ENCODE results near the gene UVSSA. TPM values are rescaled to one million over a fixed set of nuclear protein-coding genes. Genes with fewer than 3 reads are reported as not detected.
"Not testable (repeated sequence)": the region's sequence is repeated elsewhere in the genome, so short reads cannot be mapped to it uniquely, and the experiment has no call there.

UVSSA gene
- total RNA-seq, 1 donor from 2014 or later, result 15.1 TPM

GRCh38 chr4:1385373-1386340, 38.6 kb downstream of the UVSSA start:
- no peak for DNase-seq (ENCODE audit: extremely low read depth, low read depth, low spot score)

DNA sequence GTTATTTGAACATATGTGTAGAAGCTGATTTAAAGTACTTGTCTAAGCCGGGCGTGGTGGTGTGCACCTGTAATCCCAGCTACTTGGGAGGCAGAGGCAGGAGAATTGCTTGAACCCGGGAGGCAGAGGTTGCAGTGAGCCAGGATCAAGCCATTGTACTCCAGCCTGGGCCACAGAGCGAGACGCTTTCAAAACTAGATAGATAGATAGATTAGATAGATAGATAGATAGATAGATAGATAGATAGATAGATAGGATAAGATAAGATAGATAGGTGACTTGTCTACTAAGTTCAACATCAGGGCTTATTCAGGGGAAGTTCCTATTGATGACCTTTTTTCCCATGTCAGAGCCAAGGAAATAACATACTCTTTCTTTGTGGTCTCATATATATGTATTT, 46.4 kb downstream of the UVSSA start:
- not testable (repeated sequence) for DNase-seq (ENCODE audit: extremely low read depth, low read depth, low spot score)

GRCh38 chr4:1393866-1394265, 46.9 kb downstream of the UVSSA start:
- no peak for DNase-seq (ENCODE audit: extremely low read depth, low read depth, low spot score)

- DNase-seq (ENCODE audit: extremely low read depth, low read depth, low spot score), result not testable (repeated sequence)
These were observed 47.8 kb downstream of the UVSSA start for GRCh38 chr4:1394554-1395388.

- DNase-seq (ENCODE audit: extremely low read depth, low read depth, low spot score), result not testable (repeated sequence)
These were observed 48.4 kb downstream of the UVSSA start for GRCh38 chr4:1395389-1395820.

DNA sequence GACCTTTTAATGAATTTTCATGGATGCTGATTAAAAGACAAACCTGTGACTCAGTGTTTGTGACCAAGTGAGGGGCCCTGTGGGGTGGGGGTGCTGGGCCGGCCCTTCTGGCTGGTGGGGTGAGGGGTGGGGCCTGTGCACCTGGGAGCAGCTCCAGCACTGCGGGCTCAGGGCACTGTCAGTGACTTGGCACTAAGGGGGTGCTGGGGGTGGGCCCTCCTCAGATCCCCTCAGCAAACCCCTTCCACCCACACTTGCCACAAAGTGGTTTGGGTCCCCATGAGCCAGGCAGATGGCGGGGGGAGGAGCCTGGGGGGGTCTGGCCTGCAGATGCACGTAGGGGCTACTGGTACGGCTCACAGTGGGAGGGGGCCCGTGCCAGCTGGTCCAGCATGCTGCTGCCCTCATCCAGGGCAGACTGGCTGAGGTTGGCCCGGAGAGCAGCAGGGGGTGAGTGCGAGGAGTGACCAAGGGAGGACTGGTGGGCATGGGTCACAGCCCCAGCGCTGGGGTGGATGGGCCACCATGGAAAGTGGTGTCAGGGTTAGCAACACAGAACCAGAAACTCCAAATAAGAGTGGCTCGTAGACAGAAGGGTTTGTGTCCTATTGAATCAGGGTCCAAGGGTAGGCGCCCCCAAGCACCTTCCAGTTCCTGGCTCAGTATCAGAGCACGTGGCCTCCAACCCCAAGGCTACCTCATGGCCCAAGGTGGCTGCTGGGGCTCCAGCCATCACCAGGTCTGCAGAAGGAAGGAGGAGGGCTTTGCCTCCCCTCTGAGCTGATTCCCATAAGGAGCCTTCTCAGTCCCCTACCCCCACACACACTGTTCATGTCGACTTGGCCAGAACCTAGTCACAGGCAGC, 49.2 kb downstream of the UVSSA start:
- no peak for DNase-seq (ENCODE audit: extremely low read depth, low read depth, low spot score)

GRCh38 chr4:1396806-1397455, 49.9 kb downstream of the UVSSA start:
- no peak for DNase-seq (ENCODE audit: extremely low read depth, low read depth, low spot score)

DNA sequence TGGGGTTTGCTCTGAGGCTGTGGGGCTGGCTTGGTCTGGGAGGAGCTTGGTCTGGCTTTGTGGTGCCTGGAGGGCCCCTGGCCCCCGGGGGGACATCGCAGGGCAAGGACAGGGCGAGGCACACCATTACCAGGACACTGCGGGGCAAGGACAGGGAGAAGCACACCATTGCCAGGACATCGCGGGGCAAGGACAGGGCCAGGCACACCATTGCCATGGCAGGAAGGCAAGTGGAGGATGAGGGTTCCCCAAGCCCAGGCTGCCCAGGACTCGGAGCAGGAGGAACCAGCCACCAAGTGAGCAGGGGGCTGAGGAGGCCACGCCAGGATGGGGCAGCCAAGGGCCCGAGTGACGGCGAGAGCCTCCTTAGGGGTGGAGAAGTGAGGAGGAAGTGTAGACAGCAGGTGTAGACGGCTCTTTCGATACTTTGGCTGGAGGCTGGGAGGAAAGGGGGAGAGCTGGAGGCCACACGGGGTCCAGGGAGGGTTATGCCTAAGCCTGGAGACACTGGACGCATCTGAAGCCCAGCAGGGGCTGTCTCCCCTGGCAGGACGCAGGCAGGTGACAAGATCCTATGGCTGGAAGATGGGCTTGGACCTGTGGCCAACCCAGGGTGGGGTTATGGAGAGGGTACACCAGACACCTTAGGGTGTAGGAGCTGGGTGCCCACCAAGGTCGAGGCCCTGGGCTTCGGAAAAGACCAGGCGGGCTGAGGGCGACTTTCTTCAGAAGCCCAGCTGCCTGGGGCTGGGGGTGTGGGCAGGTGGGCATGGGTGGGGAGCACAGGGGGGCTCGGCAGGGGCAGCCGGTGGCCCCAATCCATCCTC, 51.9 kb downstream of the UVSSA start:
- no peak for DNase-seq (ENCODE audit: extremely low read depth, low read depth, low spot score)

DNA sequence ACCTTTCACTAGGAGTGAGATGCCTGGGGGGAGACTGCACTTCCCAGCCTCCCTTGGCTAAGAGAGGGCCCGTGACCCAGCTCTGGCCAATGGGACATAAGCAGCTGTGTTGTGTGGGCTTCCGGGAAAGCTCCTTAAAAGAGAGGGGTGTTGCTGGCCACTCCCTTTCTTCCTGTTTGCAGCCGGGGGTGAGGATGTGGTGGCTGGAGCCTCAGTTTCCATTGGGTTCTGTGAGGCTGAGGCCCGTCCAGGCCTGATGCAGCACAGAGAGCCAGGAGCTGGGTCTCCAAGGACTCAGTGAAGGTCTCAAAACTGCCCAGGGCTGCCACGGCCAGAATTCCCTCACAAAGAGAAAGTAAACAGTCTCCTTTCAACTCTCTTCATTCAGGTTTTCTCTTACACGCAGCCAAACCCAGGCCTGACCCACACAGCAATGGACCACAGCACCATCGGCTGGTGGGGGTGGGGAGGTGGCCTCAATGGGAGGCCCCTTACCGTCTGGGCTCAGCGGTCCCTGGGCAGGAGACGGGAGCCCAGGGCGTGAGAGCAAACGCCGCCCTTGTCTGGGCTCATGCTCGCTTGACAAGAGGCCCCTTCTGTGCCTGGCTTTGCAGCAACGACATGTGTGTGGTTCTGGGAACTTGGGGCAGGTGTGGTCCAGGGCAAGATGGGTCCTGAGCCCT, 52.6 kb downstream of the UVSSA start:
- no peak for DNase-seq (ENCODE audit: extremely low read depth, low read depth, low spot score)

DNA sequence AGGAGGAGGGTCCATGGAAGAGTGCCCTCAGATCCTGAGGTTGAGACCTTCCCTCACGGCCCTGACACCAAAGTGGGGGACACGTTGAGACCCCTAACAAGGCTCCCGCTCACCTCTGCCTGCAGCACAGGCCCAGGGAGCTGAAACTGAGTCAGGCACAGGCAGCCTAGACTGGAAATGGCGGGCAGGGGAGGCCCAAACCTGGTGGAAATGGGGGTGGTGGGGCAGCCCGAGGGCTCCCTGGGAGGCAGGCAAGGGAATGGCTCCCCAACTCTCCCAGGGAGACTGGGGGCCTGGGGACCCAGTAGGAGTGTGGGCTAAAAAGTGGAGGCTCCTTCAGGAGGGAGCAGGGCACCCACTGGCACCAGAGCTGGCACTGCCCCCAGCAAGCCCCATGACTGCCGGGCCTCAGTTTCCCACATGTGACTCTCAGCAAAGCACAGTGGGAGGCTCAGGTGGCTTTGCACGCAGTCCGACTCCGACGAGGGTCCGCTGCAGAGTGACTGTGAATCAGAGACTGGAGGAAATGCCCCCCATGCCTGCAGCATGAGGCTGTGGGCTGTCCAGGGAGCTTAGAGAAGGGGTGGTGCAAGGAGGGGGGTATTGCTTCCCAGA, 53.3 kb downstream of the UVSSA start:
- no peak for DNase-seq (ENCODE audit: extremely low read depth, low read depth, low spot score)

DNA sequence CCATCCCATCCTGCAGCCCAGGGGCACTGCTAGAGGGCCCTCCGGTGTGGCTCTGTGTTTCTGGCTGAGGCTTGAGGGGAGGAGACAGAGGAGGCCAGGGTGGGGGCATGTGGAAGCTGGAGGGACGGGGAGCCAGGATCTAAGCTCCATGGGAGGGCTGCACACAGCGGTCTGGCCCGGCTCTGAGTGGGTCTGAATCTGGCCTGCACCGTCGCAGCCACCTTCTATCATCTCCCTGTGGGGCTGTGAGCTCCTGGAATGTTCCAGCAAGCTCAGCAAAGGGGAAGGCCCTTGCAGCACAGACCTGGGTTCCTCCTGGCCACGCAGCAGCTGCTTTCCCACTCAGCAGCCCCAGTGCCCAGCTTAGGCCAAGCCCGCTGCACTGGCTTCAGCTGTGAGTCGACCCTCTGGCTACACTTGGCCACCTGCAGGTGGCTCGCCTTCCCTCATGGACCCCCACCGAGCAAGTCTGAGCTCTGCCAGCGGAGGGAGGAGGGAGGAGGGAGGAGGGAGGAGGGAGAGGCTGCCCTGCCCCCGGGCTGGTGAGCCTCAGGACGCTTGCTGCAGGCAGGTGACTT, 53.9 kb downstream of the UVSSA start:
- no peak for DNase-seq (ENCODE audit: extremely low read depth, low read depth, low spot score)

- no peak for DNase-seq (ENCODE audit: extremely low read depth, low read depth, low spot score)
These were observed 54.5 kb downstream of the UVSSA start for GRCh38 chr4:1401409-1402020.

- no peak for DNase-seq (ENCODE audit: extremely low read depth, low read depth, low spot score)
These were observed 55.1 kb downstream of the UVSSA start for GRCh38 chr4:1402021-1402515.

GRCh38 chr4:1402516-1403091, 55.6 kb downstream of the UVSSA start:
- DNase-seq (ENCODE audit: extremely low read depth, low read depth, low spot score), result no peak

- DNase-seq (ENCODE audit: extremely low read depth, low read depth, low spot score), result no peak
These were observed 56.2 kb downstream of the UVSSA start for GRCh38 chr4:1403177-1403583.

DNA sequence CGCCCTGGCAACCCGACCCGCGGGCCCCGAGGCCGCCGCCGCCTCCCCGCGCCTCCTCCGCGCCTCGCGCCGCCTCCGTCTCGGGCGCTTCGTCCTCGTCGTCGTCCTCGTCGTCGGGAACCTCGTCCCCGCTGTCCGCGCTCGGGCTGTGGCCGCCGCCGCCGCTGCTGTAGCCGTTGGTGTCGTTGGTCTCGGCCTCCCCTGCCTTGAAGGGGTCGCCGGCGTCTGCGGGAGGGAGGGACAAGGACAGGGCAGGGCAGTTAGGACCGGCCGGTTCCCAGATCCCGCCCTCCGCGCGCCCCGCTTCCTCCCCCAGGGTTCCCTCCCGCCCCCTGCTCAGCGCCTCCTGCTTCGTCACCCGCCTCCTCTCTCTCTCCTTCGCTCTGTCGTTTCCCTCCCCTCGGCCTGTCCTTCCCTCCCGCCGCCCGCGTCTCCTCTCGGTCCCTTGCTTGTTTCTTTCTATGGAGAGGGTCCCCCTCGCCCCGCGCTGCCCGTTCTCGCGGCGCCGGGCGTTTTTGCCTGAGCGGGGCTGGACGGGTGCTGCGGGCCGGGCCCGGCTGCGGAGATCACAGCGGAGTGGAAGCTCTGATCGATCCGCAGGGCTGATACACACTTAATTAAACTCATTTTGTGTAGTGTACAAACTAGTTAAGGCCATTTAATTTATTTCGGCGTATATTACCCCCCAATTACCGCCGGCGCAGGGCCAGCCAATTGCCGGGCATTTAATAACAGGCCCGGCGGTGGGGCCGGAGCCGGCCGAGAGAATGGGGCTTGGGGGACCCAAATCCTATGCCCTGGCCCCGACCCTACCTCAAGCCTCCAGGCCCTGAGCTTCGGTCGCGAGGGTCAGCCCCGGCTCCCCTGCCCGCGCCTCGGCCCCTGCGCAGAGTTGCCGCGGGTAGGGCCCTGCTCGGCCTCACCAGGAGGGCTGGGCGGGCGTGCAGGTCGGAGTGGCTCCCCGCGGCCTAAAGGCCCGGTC, 56.9 kb downstream of the UVSSA start:
- no peak for DNase-seq (ENCODE audit: extremely low read depth, low read depth, low spot score)

All from glomerular endothelial cell (primary cell).